Left kidney (tissue), 2 donors: ENCODE results near the gene C19orf53. TPM values are rescaled to one million over a fixed set of nuclear protein-coding genes. Genes with fewer than 3 reads are reported as not detected.

Source experiments
- DNase-seq: peaks from one replicate; pipeline ENCODE4 v3.0.0-alpha.2; 2013
- polyA plus RNA-seq: library from polyadenylated mRNA; unstranded; fragments of 120-200 nt; gene quantifications from one replicate; pipeline ENCODE4 v1.2.1, GENCODE V29; 2013; ENCODE audit not compliant: insufficient read length

Gene C19orf53
- polyA plus RNA-seq, 1 donor = 101 TPM

- DNase-seq = no peak
These were observed 50.4 kb downstream of the C19orf53 start for GRCh38 chr19:13824703-13825102.

GRCh38 chr19:13825489-13826441 is 51.5 kb downstream of the C19orf53 start:
- no peak for DNase-seq

GRCh38 chr19:13826652-13827235 is 52.5 kb downstream of the C19orf53 start:
- DNase-seq = no peak

GRCh38 chr19:13827656-13828055 is 53.4 kb downstream of the C19orf53 start:
- no peak for DNase-seq

Other genes starting within 250 kb of the C19orf53 start
- gene MRI1, start 9.9 kb upstream of the C19orf53 start, polyA plus RNA-seq = 34.2 TPM
- gene ZSWIM4, start 21.0 kb downstream of the C19orf53 start, polyA plus RNA-seq = 6.7 TPM
- 1.2 TPM for gene NANOS3, start 102.7 kb downstream of the C19orf53 start, polyA plus RNA-seq
- 6.8 TPM for gene BRME1, start 131.7 kb downstream of the C19orf53 start, polyA plus RNA-seq
- 28.5 TPM for gene CC2D1A, start 131.7 kb downstream of the C19orf53 start, polyA plus RNA-seq
- 1.2 TPM for gene PODNL1, start 164.0 kb downstream of the C19orf53 start, polyA plus RNA-seq
- gene DCAF15, start 178.1 kb downstream of the C19orf53 start, polyA plus RNA-seq = 33.6 TPM
- 10.5 TPM for gene RFX1, start 231.9 kb downstream of the C19orf53 start, polyA plus RNA-seq